GM23338 (cell line): ENCODE measurements around the gene CFDP1.

ENCODE experiments used
- CREB1 ChIP-seq: fragments of 250-450 bp; sonication (Bioruptor Pico); IDR thresholded peaks from 2 replicates; pipeline ENCODE4 v1.5.0; 2020; ENCODE audit warnings: low read depth, mild to moderate bottlenecking, moderate library complexity
- CTCF ChIP-seq, 2 experiments: fragments of 200-600 bp in 1 of 2; sonication (generic) in 1 of 2; conservative IDR thresholded peaks; 2 replicates each; pipeline versions ENCODE4 v1.5.1 to v1.6.1; 2016 to 2017; ENCODE audit warnings: antibody characterized with exemption in 2 of 2, low read depth in 2 of 2, mild to moderate bottlenecking in 2 of 2, moderate library complexity in 1 of 2
- ETS1 ChIP-seq: IDR thresholded peaks from 2 replicates; pipeline ENCODE4 v1.6.1; 2016; ENCODE audit warnings: antibody characterized with exemption
- EZH2 ChIP-seq: fragments of 200-600 bp; sonication (generic); IDR thresholded peaks from one replicate; pipeline ENCODE4 v1.8.0; 2017; ENCODE audit warnings: antibody characterized with exemption, mild to moderate bottlenecking, low read depth; ENCODE audit not compliant: unreplicated experiment
- EZH2phosphoT487 ChIP-seq: fragments of 200-600 bp; sonication (generic); IDR thresholded peaks from one replicate; pipeline ENCODE4 v1.8.1; 2018; ENCODE audit warnings: antibody characterized with exemption; ENCODE audit not compliant: unreplicated experiment
- JUNB ChIP-seq: IDR thresholded peaks from one replicate; pipeline ENCODE4 v1.6.1; 2016; ENCODE audit warnings: antibody characterized with exemption; ENCODE audit not compliant: unreplicated experiment
- POLR2AphosphoS5 ChIP-seq: IDR thresholded peaks from 2 replicates; pipeline ENCODE4 v1.6.1; 2016; ENCODE audit warnings: antibody characterized with exemption, low read depth
- REST ChIP-seq: IDR thresholded peaks from one replicate; pipeline ENCODE4 v1.6.1; 2018; ENCODE audit warnings: antibody characterized with exemption; ENCODE audit not compliant: unreplicated experiment
- STAT1 ChIP-seq: IDR thresholded peaks from one replicate; pipeline ENCODE4 v1.6.1; 2016; ENCODE audit warnings: antibody characterized with exemption; ENCODE audit not compliant: unreplicated experiment

- no peak for TF ChIP-seq CTCF (conservative IDR thresholded peaks at IDR 0.05; ENCODE audit: low read depth in 2 of 2)
- no peak for TF ChIP-seq REST
- TF ChIP-seq EZH2 = no peak
- no peak for TF ChIP-seq EZH2phosphoT487
- TF ChIP-seq POLR2AphosphoS5 = no peak
- TF ChIP-seq ETS1 = no peak
- no peak for TF ChIP-seq CREB1 (CRISPR knock-in tag)
- no peak for TF ChIP-seq JUNB
- no peak for TF ChIP-seq STAT1
These were observed 42.2 kb downstream of the CFDP1 start for GRCh38 chr16:75390926-75391653.
